AG20443 (cell line): ENCODE data around the gene INMT.

Source experiments
- DNase-seq: peaks from one replicate; pipeline ENCODE4 v3.0.0; 2012; ENCODE audit warnings: low spot score, mixed read lengths

Gene INMT

GRCh38 chr7:30752979-30753378 lies 1.0 kb downstream of the INMT start:
- peak; percentile 62 for DNase-seq

DNA sequence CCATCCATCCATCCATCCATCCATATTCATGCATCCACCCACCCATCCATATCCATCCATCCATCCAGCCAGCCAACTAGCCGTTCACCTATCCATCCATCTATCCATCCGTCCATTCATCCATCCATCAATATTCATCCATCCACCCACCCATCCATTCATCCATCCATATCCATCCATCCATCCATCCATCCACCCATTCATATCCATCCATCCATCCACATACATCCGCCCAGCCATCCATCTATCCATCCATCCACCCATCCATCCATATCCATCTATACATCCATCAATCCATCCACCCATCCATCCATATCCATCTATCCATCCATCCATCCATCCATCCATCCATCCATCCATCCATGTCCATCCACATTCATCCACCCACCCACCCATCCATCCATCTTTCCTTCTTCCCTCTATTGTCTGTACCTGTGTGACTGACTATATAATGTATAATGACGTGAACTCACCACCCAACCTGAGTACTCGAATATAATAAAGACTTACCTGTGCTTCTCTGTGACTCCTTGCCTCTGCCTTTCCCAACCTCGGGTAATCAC lies 2.5 kb downstream of the INMT start:
- DNase-seq: no peak

GRCh38 chr7:30755384-30756154 lies 3.6 kb downstream of the INMT start:
- DNase-seq: peak; percentile 34

GRCh38 chr7:30757342-30757692 lies 5.4 kb downstream of the INMT start:
- DNase-seq: no peak

DNA sequence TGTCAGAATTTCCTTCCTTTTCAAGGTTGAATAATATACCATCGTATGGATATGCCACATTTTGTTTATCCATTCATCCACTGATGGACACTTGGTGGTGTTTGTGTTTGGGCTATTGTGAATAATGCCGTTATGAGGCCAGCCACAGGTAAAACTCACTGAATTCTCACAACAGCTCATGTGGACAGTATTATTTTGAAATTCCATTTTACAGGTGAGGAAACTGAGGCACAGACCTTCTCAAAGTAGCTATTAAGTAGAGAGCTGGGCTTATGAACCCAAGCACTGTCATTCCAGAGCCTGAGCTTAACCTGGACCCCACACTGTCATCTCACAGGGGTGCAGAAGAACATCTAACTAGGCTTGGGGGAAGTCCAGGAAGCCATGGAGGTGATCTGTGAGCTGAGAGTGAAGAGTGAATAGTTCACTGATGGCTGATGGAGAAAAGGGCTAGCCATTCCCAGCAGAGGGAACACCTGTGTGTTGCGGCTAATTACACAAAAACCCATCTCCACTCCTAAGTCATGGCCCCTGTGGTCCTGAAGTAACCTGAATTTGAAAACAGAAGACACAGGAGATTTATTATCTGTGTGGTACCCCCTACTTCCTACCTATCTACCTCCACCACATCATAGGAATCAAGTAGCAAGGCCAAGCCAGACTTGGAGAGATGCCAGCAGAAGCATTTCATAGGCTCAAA lies 8.7 kb downstream of the INMT start:
- no peak for DNase-seq

- DNase-seq: no peak
These were observed 9.6 kb downstream of the INMT start for GRCh38 chr7:30761214-30762156.

- DNase-seq: no peak
These were observed 12.4 kb downstream of the INMT start for GRCh38 chr7:30764030-30764975.

- no peak for DNase-seq
These were observed 13.5 kb downstream of the INMT start for GRCh38 chr7:30765408-30765807.

GRCh38 chr7:30770845-30771173 lies 18.9 kb downstream of the INMT start:
- no peak for DNase-seq

GRCh38 chr7:30771174-30771879 lies 19.4 kb downstream of the INMT start, which contains the start of gene MINDY4:
Gene MINDY4 (plus strand): TSS chr7:30771417. CDS start chr7:30771494, 77 bp downstream.
- DNase-seq: peak; percentile 96

DNA sequence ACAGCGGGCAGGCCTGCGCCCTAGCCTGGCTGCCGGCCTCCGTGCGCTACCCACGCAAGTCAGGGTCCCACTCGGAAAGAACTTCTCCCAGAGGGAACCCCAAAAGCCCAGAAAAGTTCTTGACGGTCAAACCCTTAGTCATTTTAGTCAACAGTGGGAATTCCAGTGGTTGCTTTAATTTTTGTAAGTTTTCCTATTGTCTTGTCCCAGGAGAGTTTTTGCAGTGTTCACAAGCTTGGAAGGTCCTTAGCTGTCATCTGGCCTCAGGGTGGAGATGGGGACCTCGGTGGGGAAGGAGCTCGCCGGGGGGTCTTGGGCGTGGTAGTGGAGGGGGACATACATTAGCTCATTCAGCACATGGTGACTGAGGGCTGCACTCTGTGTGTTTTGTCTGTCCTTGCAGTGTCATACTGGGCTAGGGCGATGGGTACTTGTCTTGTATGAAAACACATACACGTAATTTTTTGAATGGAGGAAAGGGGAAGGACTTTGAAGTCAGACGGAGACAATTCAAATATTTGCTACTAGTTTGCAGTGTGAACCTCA lies 20.0 kb downstream of the INMT start:
- DNase-seq: no peak

DNA sequence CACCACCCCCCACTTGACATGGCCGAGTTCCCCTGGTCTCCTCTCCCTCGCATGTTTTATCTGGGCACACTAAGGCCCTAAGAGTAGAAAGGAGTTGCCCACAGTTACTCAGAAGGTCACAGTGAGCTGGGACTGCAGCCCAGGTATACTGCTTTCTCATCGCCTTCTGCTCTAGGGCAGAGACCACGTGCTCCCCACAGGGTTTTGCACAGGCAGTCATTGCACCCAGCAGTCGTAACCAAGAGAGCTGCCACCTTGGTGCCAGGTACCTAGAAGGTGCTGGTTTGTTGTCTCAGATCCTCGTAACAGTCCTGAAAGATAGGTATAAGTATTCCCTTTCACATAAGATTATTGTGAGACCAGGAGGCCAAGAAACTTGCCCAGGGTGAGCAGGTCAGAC lies 21.0 kb downstream of the INMT start:
- no peak for DNase-seq

DNA sequence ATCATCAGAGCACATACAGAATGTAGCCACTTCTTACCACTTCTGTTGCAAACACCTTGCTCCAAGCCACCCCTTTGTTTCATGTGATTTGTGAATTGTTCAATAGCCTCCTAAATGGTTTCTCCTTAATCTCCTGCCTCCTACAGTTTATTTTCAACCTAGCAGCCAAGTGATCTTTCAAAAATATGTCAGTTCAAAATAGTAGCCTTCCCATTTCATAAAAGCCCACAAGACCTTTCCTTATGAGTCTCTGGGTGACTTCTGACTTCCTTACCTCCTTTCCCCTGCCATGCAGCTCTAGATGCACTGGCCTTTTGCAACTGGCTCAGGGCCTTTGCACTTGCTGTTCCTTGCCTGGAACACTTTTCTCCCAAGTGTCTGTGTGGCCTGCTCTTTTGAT lies 24.1 kb downstream of the INMT start:
- no peak for DNase-seq

GRCh38 chr7:30776971-30777370 lies 25.0 kb downstream of the INMT start:
- DNase-seq: no peak

DNA sequence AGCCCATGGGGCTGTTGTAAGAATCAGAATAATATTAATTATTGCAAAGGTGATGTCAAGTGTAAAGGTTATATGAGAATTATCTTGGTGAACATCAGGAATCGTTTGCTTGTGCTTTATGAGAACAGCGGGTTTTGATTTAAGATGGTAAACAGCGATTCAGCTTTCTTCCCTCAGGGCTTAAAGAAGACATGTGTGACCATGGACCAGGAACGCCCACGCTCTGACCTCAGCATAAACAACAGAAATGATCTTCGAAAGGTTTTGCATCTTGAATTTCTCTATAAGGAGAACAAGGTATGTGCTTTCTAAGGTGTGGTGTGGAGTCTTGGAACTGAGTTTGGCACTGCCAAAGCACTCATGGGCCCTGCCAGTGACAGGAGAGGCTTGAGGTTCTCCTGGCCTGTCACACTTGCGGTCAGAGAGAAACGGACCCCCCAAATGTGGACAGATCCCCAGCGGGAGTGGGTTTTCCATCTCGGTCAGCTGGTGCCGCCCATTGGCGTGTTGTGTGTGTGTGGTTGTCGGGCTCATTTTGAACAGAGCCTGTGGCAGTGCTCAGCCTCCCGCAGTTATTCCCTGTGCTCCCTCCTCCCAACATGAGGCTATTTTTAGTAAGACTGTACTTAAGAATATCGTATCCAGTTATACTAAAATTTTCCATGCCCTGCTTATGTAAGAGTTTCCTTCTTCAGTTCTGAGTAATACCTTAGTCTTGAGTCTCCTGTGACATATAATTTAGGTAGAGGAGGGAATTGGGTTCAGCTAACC lies 26.5 kb downstream of the INMT start:
- no peak for DNase-seq

- DNase-seq: no peak
These were observed 27.6 kb downstream of the INMT start for GRCh38 chr7:30779574-30779973.

DNA sequence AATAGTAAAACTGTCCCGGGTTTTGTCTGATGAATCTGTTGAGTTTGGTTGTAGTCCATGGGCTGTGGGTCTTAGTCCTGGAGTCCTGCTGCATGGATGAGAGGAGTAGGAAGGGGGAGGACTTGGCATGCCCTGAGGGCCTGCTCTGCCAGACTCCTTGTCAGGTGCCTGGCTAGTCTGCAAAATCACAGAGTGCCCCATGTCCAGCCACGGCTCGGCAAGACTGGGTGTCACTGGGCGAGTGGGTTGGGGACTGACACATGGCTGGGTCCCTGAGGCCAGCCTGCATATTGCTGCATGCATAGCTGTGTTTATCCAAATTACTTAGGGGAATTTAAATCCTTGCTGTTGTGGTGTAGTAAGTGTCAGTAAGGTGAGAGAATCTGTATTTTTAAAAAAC lies 29.0 kb downstream of the INMT start:
- no peak for DNase-seq

DNA sequence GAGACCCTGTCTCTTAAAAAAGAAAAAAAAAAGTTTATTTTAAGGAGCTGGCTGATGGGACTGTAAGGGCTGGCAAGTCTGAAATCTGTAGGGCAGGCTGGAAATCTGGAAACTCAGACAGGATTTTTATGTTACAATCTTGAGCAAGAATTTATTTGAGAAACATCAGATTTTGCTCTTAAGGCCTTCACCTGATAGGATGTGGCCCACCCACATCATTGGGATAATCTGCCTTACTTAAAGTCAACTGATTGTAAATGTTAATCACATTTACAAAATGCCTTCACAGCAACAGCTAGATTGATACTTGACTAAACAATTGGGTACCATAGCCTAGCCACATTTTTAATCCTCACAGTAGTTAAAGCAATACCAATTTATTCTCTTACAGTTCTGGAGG lies 30.8 kb downstream of the INMT start:
- no peak for DNase-seq

- no peak for DNase-seq
These were observed 33.9 kb downstream of the INMT start for GRCh38 chr7:30785786-30786185.
